Testis (tissue), 3 donors: Measurements from ENCODE around the gene MBP. TPM values are rescaled to one million over a fixed set of nuclear protein-coding genes. Genes with fewer than 3 reads are reported as not detected.

Experiments
- DNase-seq: peaks from one replicate; pipeline ENCODE4 v3.0.0-alpha.2; 2019
- H3K27ac ChIP-seq, 2 donors: fragments of 200-600 bp; sonication (generic); one replicate each; pipeline ENCODE4 v1.5.1; 2019
- H3K27me3 ChIP-seq: fragments of 200-600 bp; sonication (generic); one replicate; pipeline ENCODE4 v1.5.1; 2019
- H3K36me3 ChIP-seq: fragments of 200-600 bp; sonication (generic); one replicate; pipeline ENCODE4 v1.5.1; 2017; ENCODE audit warnings: low read depth; ENCODE audit errors: missing control alignments
- H3K4me1 ChIP-seq: fragments of 200-600 bp; sonication (generic); one replicate; pipeline ENCODE4 v1.5.1; 2019
- H3K4me3 ChIP-seq, 2 donors: fragments of 200-600 bp; sonication (generic); one replicate each; pipeline ENCODE4 v1.5.1; 2017 to 2019
- H3K9me3 ChIP-seq: fragments of 200-600 bp; sonication (generic); one replicate; pipeline ENCODE4 v1.5.1; 2017
- CTCF ChIP-seq, 3 experiments: fragments of 450-650 bp in 2 of 3; fragments of 200-600 bp in 1 of 3; sonication (generic) in 1 of 3; IDR thresholded peaks; one replicate each; pipeline ENCODE4 v1.5.1; 2016 to 2019; ENCODE audit warnings: antibody characterized with exemption in 3 of 3, mild to moderate bottlenecking in 2 of 3, moderate library complexity in 1 of 3
- POLR2A ChIP-seq: fragments of 450-650 bp; IDR thresholded peaks from one replicate; pipeline ENCODE4 v1.6.1; 2017; ENCODE audit warnings: antibody characterized with exemption, mild to moderate bottlenecking, moderate library complexity
- WGBS, 2 donors: methylation state at CpG; one replicate each; pipeline ENCODE4 v1.1.5; 2018; 5-methylcytosine and 5-hydroxymethylcytosine counted together
- intact Hi-C: fragments of 100-400 bp; cut with DNase I; formaldehyde crosslinking; loops from one replicate; pipeline ENCODE4 v1.15.1; 2023; ENCODE audit warnings: low total_unique reads
- polyA plus RNA-seq: library from polyadenylated mRNA; stranded (reverse); fragments of 350-450 nt; fragmentation: Illumina TruSeq; extraction: RNeasy Lipid Tissue Mini Kit (QIAGEN cat#74804); gene quantifications from one replicate; pipeline ENCODE4 v1.2.3, GENCODE V29; 2014; ENCODE audit warnings: low read depth, low replicate concordance; ENCODE audit not compliant: insufficient read depth
- total RNA-seq, 2 donors: library from RNA; depleted of rRNA; stranded (reverse); fragments of >200 nt; gene quantifications; one replicate each; pipeline ENCODE4 v1.2.3, GENCODE V29; 2016

The MBP gene
- total and polyA plus RNA-seq, 3 donors from 2014 or later, result 15.4 to 20.3 (median 16.7) TPM

GRCh38 chr18:77107292-77107691, 25.3 kb downstream of the MBP start:
- 43 to 55% methylated on average over 5 of the region's 5 CpGs for WGBS, 2 donors
- no peak for DNase-seq
- peaks cover 29% of the 10 kb centered on the region for H3K4me1 ChIP-seq
- no peaks in the 10 kb centered on the region for H3K9me3 ChIP-seq
- H3K36me3 ChIP-seq, result no peaks in the 10 kb centered on the region
- no peak overlapping the region for H3K4me3 ChIP-seq
- no peaks in the 10 kb centered on the region for H3K27me3 ChIP-seq
- intact Hi-C loops, result no loop called here
- H3K27ac ChIP-seq, result peak overlapping the region; percentile 66 to 74
- TF ChIP-seq CTCF (IDR thresholded peaks at IDR 0.05), result no peak
- no peak for TF ChIP-seq POLR2A

- Histone ChIP-seq H3K27me3 (no peaks in the 10 kb centered on the region), H3K27ac (no peak overlapping the region), H3K4me3 (no peak overlapping the region), H3K4me1 (peaks cover 30% of the 10 kb centered on the region), H3K9me3 (no peaks in the 10 kb centered on the region), H3K36me3 (no peaks in the 10 kb centered on the region)
- intact Hi-C loops, result no loop called here
- WGBS, 2 donors, result 53 to 85% methylated on average over 13 to 14 of the region's 15 CpGs
- no peak for TF ChIP-seq CTCF (IDR thresholded peaks at IDR 0.05)
- TF ChIP-seq POLR2A, result no peak
- DNase-seq, result no peak
These were observed 26.3 kb downstream of the MBP start for GRCh38 chr18:77106331-77106730.

- Histone ChIP-seq H3K36me3 (no peaks in the 10 kb centered on the region), H3K4me3 (no peak overlapping the region), H3K27ac (peak overlapping the region in 1 of 2 donors; percentile 85), H3K27me3 (no peaks in the 10 kb centered on the region), H3K4me1 (peaks cover 36% of the 10 kb centered on the region), H3K9me3 (no peaks in the 10 kb centered on the region)
- intact Hi-C loops, result no loop called here
- TF ChIP-seq POLR2A (no peak), CTCF (IDR thresholded peaks at IDR 0.05) (no peak)
- WGBS, 2 donors, result 80 to 90% methylated on average over 3 of the region's 3 CpGs
- no peak for DNase-seq
These were observed 26.9 kb downstream of the MBP start for GRCh38 chr18:77105680-77106079.

- no peaks in the 10 kb centered on the region for H3K9me3 ChIP-seq
- H3K27ac ChIP-seq, result peak overlapping the region in 1 of 2 donors; percentile 85
- WGBS, 2 donors, result 67 to 68% methylated on average over 10 of the region's 10 CpGs
- H3K27me3 ChIP-seq, result no peaks in the 10 kb centered on the region
- no peak for DNase-seq
- TF ChIP-seq CTCF (IDR thresholded peaks at IDR 0.05), result no peak
- no peak for TF ChIP-seq POLR2A
- peaks cover 36% of the 10 kb centered on the region for H3K4me1 ChIP-seq
- intact Hi-C loops, result no loop called here
- no peaks in the 10 kb centered on the region for H3K36me3 ChIP-seq
- no peak overlapping the region for H3K4me3 ChIP-seq
These were observed 27.6 kb downstream of the MBP start for GRCh38 chr18:77105028-77105427.

GRCh38 chr18:77103991-77104531, 28.5 kb downstream of the MBP start:
- H3K36me3 ChIP-seq, result no peaks in the 10 kb centered on the region
- no peaks in the 10 kb centered on the region for H3K27me3 ChIP-seq
- peak overlapping the region; percentile 60 to 85 for H3K27ac ChIP-seq
- intact Hi-C loops, result loop anchor here (5.0 kb wide), 1 partner anchor 37 kb away; no protein-coding TSS in a partner anchor
- no peaks in the 10 kb centered on the region for H3K9me3 ChIP-seq
- no peak for DNase-seq
- 38 to 59% methylated on average over 11 of the region's 11 CpGs for WGBS, 2 donors
- H3K4me3 ChIP-seq, result no peak overlapping the region
- peaks cover 35% of the 10 kb centered on the region for H3K4me1 ChIP-seq
- TF ChIP-seq CTCF (IDR thresholded peaks at IDR 0.05) (no peak), POLR2A (no peak)
